Stimulated activated naive B cell treated with anti-CD40 and anti-IgM and Interleukin-4, amounts not matched to agents 10 μg/mL and 1 μg/mL and 100 μg/mL, for 72 hours (primary cell): Measurements from ENCODE around the gene RPL3.

Source experiments
- ATAC-seq, 2 donors: fragments of 150-1000 bp; cut with Tn5 transposase; replicated peaks; 2 replicates each; pipeline ENCODE4 v1.10.0; 2021; ENCODE audit warnings: moderate library complexity in 1 of 2
- DNase-seq: peaks from one replicate; pipeline ENCODE4 v3.0.0; 2021
- H3K27ac Mint-ChIP-seq: one replicate; pipeline ENCODE4 v1.8.0; 2022; ENCODE audit warnings: mild to moderate bottlenecking, mixed read lengths
- H3K27me3 Mint-ChIP-seq, 2 donors: one replicate each; pipeline ENCODE4 v1.8.0; 2022; ENCODE audit warnings: mixed read lengths in 2 of 2
- H3K36me3 Mint-ChIP-seq, 2 donors: one replicate each; pipeline ENCODE4 v1.8.0; 2022; ENCODE audit warnings: mixed read lengths in 2 of 2, mild to moderate bottlenecking in 1 of 2
- H3K4me1 Mint-ChIP-seq, 2 donors: one replicate each; pipeline ENCODE4 v1.8.0; 2022; ENCODE audit warnings: mixed read lengths in 2 of 2, mild to moderate bottlenecking in 1 of 2
- H3K4me3 Mint-ChIP-seq, 2 donors: one replicate each; pipeline ENCODE4 v1.8.0; 2022; ENCODE audit warnings: mild to moderate bottlenecking in 2 of 2, mixed read lengths in 2 of 2, moderate library complexity in 1 of 2
- H3K9me3 Mint-ChIP-seq, 2 donors: one replicate each; pipeline ENCODE4 v1.8.0; 2022; ENCODE audit warnings: mixed read lengths in 2 of 2, mild to moderate bottlenecking in 1 of 2

Gene RPL3

GRCh38 chr22:39282645-39283321 is 36.6 kb downstream of the RPL3 start:
- ATAC-seq, result no peak
- no peak for DNase-seq
- Mint-ChIP-seq H3K36me3 (peaks cover 2 to 4% of the 10 kb centered on the region in 2 donors), H3K27ac (no peak overlapping the region), H3K27me3 (peaks cover 41 to 50% of the 10 kb centered on the region in 2 donors), H3K4me1 (peaks cover 19 to 28% of the 10 kb centered on the region in 2 donors), H3K9me3 (peaks cover 0 to 4% of the 10 kb centered on the region in 2 donors), H3K4me3 (no peak overlapping the region)

- peaks cover 2 to 7% of the 10 kb centered on the region in 2 donors for H3K36me3 Mint-ChIP-seq
- DNase-seq (no peak), ATAC-seq (peak in 1 of 2 donors; percentile 24)
- H3K27me3 Mint-ChIP-seq, result peaks cover 53 to 66% of the 10 kb centered on the region in 2 donors
- H3K4me1 Mint-ChIP-seq, result peaks cover 15 to 23% of the 10 kb centered on the region in 2 donors
- H3K27ac Mint-ChIP-seq, result no peak overlapping the region
- H3K4me3 Mint-ChIP-seq, result no peak overlapping the region
- peaks cover 4 to 10% of the 10 kb centered on the region in 2 donors for H3K9me3 Mint-ChIP-seq
Measured at GRCh38 chr22:39281126-39281525, 38.3 kb downstream of the RPL3 start.

GRCh38 chr22:39280250-39280649 is 39.2 kb downstream of the RPL3 start:
- DNase-seq, result no peak
- Mint-ChIP-seq H3K4me1 (peaks cover 15 to 19% of the 10 kb centered on the region in 2 donors), H3K9me3 (peaks cover 4 to 10% of the 10 kb centered on the region in 2 donors), H3K27ac (no peak overlapping the region), H3K27me3 (peaks cover 58 to 74% of the 10 kb centered on the region in 2 donors), H3K4me3 (no peak overlapping the region), H3K36me3 (peaks cover 2 to 3% of the 10 kb centered on the region in 2 donors)
- ATAC-seq, result no peak

- H3K4me1 Mint-ChIP-seq, result peaks cover 15 to 19% of the 10 kb centered on the region in 2 donors
- peak overlapping the region; percentile 75 for H3K27ac Mint-ChIP-seq
- H3K4me3 Mint-ChIP-seq, result no peak overlapping the region
- H3K27me3 Mint-ChIP-seq, result peaks cover 59 to 73% of the 10 kb centered on the region in 2 donors
- no peak for ATAC-seq
- DNase-seq, result no peak
- peaks cover 2 to 3% of the 10 kb centered on the region in 2 donors for H3K36me3 Mint-ChIP-seq
- H3K9me3 Mint-ChIP-seq, result peaks cover 4 to 6% of the 10 kb centered on the region in 2 donors
Measured at GRCh38 chr22:39279170-39279850, 40.1 kb downstream of the RPL3 start.

- peaks cover 2 to 3% of the 10 kb centered on the region in 2 donors for H3K36me3 Mint-ChIP-seq
- peaks cover 52 to 76% of the 10 kb centered on the region in 2 donors for H3K27me3 Mint-ChIP-seq
- DNase-seq, result no peak
- peaks cover 15 to 19% of the 10 kb centered on the region in 2 donors for H3K4me1 Mint-ChIP-seq
- H3K27ac Mint-ChIP-seq, result no peak overlapping the region
- peaks cover 4 to 6% of the 10 kb centered on the region in 2 donors for H3K9me3 Mint-ChIP-seq
- no peak for ATAC-seq
- H3K4me3 Mint-ChIP-seq, result no peak overlapping the region
Measured at GRCh38 chr22:39278040-39278439, 41.4 kb downstream of the RPL3 start.

GRCh38 chr22:39277142-39277607 is 42.2 kb downstream of the RPL3 start:
- peaks cover 4 to 6% of the 10 kb centered on the region in 2 donors for H3K9me3 Mint-ChIP-seq
- H3K4me3 Mint-ChIP-seq, result no peak overlapping the region
- H3K36me3 Mint-ChIP-seq, result peaks cover 0 to 3% of the 10 kb centered on the region in 2 donors
- DNase-seq (no peak), ATAC-seq (peak; percentile 56 to 61)
- H3K27me3 Mint-ChIP-seq, result peaks cover 43 to 68% of the 10 kb centered on the region in 2 donors
- H3K4me1 Mint-ChIP-seq, result peaks cover 9 to 13% of the 10 kb centered on the region in 2 donors
- H3K27ac Mint-ChIP-seq, result no peak overlapping the region

- peaks cover 4 to 6% of the 10 kb centered on the region in 2 donors for H3K9me3 Mint-ChIP-seq
- no peak for ATAC-seq
- peaks cover 42 to 62% of the 10 kb centered on the region in 2 donors for H3K27me3 Mint-ChIP-seq
- no peak overlapping the region for H3K4me3 Mint-ChIP-seq
- peaks cover 9 to 11% of the 10 kb centered on the region in 2 donors for H3K4me1 Mint-ChIP-seq
- peaks cover 0 to 3% of the 10 kb centered on the region in 2 donors for H3K36me3 Mint-ChIP-seq
- H3K27ac Mint-ChIP-seq, result no peak overlapping the region
- DNase-seq, result no peak
Measured at GRCh38 chr22:39276440-39277141, 42.8 kb downstream of the RPL3 start.

GRCh38 chr22:39275814-39276439 is 43.5 kb downstream of the RPL3 start:
- ATAC-seq, result no peak
- peaks cover 42 to 56% of the 10 kb centered on the region in 2 donors for H3K27me3 Mint-ChIP-seq
- H3K9me3 Mint-ChIP-seq, result peaks cover 6 to 8% of the 10 kb centered on the region in 2 donors
- no peak for DNase-seq
- peaks cover 0 to 7% of the 10 kb centered on the region in 2 donors for H3K36me3 Mint-ChIP-seq
- peaks cover 8 to 11% of the 10 kb centered on the region in 2 donors for H3K4me1 Mint-ChIP-seq
- H3K27ac Mint-ChIP-seq, result no peak overlapping the region
- no peak overlapping the region for H3K4me3 Mint-ChIP-seq

GRCh38 chr22:39273950-39274887 is 45.2 kb downstream of the RPL3 start:
- DNase-seq (no peak), ATAC-seq (no peak)
- Mint-ChIP-seq H3K36me3 (peaks cover 0 to 7% of the 10 kb centered on the region in 2 donors), H3K27ac (no peak overlapping the region), H3K27me3 (peaks cover 31 to 56% of the 10 kb centered on the region in 2 donors), H3K4me3 (no peak overlapping the region), H3K4me1 (peaks cover 9 to 16% of the 10 kb centered on the region in 2 donors), H3K9me3 (peaks cover 6 to 8% of the 10 kb centered on the region in 2 donors)

- Mint-ChIP-seq H3K27ac (no peak overlapping the region), H3K4me1 (peaks cover 19 to 35% of the 10 kb centered on the region in 2 donors), H3K36me3 (peaks cover 3 to 4% of the 10 kb centered on the region in 2 donors), H3K27me3 (peaks cover 19 to 40% of the 10 kb centered on the region in 2 donors), H3K4me3 (no peak overlapping the region), H3K9me3 (peaks cover 0 to 4% of the 10 kb centered on the region in 2 donors)
- no peak for DNase-seq
- no peak for ATAC-seq
Measured at GRCh38 chr22:39270792-39271191, 48.6 kb downstream of the RPL3 start.

GRCh38 chr22:39270280-39270679 is 49.1 kb downstream of the RPL3 start:
- Mint-ChIP-seq H3K4me1 (peaks cover 19 to 36% of the 10 kb centered on the region in 2 donors), H3K27ac (peak overlapping the region; percentile 56), H3K36me3 (peaks cover 3 to 4% of the 10 kb centered on the region in 2 donors), H3K27me3 (peaks cover 14 to 35% of the 10 kb centered on the region in 2 donors), H3K4me3 (no peak overlapping the region), H3K9me3 (peaks cover 0 to 4% of the 10 kb centered on the region in 2 donors)
- ATAC-seq (no peak), DNase-seq (no peak)

GRCh38 chr22:39269095-39269790 is 50.2 kb downstream of the RPL3 start:
- Mint-ChIP-seq H3K9me3 (peaks cover 3 to 4% of the 10 kb centered on the region in 2 donors), H3K27ac (peak overlapping the region; percentile 65), H3K4me3 (no peak overlapping the region), H3K4me1 (peaks cover 26 to 44% of the 10 kb centered on the region in 2 donors), H3K27me3 (peaks cover 20 to 44% of the 10 kb centered on the region in 2 donors), H3K36me3 (peaks cover 3 to 11% of the 10 kb centered on the region in 2 donors)
- ATAC-seq, result no peak
- DNase-seq, result no peak
